COLO668 (cell line): ENCODE results near the gene SGK1.
"Not testable (repeated sequence)": the region's sequence is repeated elsewhere in the genome, so short reads cannot be mapped to it uniquely, and the experiment has no call there.

Experiments
- DNase-seq: peaks from one replicate; lab custom pipeline; 2025; ENCODE audit not compliant: unreplicated experiment; lab: John Stamatoyannopoulos, UW

The SGK1 gene

DNA sequence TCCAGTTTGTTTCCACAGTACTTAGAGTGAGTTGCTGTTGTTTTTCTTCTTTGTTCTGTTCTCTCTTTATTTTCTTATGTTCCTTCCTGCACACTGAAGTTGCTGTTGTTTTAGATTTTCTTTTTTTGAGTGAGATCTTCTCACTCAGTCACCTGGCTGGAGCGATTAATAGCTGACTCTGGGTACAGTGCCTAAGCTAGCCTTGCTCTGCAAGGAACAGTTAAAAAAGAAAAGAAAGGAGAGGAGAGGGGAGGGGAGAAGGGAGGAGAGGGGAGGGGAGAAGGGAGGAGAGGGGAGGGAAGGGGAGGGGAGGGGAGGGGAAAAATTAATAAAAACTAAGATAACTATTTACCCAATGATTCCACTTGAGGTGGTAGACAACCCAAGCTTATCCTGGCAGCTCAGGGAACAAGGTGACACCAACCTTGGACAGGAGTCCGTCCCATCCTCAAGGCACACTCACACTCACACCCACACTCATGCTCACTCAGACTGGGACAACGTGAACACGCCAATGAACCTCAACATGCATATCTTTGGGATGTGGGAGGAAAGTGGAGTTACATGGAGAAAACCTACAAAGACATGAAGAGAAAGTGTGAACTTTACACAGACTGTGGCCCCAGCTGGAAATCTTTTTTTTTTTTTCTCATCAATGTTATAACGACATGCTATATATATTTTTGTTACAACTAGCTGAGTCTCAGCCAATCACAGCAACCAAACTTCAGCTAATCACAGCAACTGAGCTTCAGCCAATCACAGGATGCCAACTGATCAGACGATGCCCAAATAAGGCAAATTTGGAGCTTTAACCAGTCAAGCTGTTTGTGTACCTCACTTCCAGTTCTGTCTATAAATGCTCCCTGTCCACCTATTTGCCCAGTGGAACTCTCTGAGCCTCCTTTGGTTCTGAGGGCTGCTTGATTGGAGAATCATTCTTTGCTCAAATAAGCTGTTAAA, 124.1 kb downstream of the SGK1 start:
- no peak for DNase-seq

DNA sequence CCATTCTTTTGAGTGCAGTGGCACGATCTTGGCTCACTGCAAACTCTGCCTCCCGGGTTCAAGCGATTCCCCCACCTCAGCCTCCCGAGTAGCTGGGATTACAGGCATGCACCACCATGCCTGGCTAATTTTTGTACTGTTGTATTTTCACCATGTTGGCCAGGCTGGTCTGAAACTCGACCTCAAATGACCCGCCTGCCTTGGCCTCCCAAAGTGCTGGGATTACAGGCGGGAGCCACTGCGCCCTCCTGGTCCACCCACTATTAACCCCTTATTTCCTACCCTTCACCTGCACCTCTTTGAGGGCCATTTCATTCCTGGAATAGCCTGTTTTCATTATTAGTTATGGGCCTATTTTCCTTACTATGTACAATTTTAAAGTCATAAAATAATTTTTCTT, 125.3 kb downstream of the SGK1 start:
- DNase-seq: not testable (repeated sequence)

DNA sequence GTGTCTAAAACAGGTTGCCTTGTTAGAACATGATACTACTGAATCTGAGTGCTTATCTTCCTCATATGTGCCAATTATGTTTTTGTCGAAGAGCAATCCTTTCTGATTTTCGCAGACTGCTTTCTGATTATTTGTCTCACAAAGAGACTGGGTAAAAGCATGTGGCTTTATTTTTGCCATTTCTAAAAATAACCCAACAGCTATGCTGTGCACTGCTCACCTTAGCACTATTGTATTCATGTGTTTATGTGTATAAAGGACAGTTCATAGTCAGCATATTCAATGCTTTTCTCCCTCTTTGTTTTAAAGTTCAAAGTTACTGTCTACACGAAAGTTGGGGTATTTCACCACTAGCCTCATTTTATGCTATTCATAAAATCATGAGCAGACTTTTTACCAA, 127.0 kb downstream of the SGK1 start:
- no peak for DNase-seq

DNA sequence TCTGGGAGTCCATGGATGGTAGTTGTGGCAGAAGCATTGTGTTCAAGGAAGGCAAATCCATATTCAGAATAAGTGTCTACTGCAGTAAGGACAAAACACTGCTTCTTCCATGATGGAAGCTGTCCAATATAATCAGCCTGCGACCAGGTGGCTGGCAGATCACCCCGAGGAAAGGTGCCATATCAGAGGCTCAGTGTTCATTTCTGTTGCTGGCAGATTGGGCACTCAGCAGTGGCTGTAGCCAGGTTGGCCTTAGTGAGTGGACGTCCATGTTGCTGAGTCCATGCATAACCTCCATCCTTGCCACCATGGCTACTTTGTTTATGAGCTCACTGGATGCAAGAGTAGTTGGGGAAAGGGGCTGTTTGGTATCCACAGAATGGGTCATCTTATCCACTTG, 130.2 kb downstream of the SGK1 start:
- DNase-seq: no peak

DNA sequence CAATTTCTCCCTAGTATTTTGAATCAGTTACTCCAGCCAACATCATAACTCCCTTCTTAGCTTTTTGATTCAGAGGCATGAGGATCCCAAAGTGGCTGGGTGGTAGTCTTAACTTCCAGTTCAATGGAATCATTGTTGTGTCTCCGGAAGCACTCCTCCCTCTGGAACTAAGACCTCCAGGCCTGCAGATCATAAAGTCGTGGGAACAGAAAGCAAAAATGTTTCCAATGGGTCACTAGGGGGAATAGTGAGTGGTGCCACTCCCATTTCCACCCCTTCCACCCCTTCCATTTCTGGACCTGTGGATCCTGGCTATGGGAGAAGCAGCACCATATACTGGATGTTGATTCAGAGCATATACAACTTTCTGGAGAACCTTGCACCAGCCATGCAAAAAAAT, 130.8 kb downstream of the SGK1 start:
- DNase-seq: no peak

DNA sequence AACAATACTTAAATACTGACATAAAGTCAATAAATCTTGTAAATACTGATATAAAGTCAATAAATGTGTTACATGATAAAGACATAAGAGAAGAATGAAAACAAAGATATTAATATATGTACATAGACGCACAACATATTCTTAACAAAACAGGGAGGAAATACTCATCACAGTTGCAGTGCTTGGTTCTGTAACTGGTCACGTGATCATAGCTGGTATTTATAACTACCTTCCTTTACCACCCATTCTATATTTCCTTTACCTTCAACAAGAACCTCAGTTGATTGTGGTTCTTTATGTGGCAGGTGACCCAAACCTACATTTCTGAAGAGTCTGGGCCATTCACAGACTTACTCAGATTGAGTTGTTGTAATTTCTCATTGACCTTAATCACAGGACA, 131.6 kb downstream of the SGK1 start:
- DNase-seq: no peak

DNA sequence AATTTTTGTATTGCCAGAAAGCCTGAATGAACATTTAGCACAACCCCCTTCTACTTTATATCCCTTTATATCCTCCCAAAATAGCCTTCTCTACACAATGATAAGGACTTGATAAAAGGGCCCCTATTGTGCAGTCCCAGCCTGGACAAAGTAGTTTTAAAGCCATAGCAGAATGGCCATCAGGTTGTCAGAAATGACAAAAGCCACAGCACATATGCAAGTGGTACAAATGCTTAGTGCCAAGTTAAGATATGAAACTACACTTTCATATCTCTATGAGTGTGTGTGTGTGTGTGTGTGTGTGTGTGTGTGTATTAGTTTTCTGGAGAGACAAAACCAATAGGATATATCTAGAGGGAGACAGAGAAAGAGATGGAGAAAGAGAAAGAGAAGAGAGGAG, 132.6 kb downstream of the SGK1 start:
- no peak for DNase-seq

DNA sequence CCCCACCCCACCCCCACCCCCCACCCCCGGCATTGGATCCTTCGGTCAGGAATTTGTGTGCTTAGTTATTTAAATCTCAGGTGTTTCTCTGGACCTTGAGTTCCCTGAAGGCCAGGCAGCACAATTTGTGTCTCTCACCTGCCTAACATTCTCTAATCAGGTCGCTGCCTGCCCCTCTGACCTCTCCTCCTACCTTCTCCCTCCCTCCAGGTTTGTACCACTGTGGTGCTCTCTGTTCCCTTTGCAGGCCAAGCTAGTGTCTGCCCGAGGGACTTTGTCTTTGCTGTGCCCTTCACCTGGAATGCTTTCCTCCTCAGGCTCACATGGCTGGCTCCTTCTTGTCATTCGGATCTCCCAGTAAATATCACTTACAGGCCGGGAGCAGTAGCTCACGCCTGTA, 134.1 kb downstream of the SGK1 start:
- no peak for DNase-seq

DNA sequence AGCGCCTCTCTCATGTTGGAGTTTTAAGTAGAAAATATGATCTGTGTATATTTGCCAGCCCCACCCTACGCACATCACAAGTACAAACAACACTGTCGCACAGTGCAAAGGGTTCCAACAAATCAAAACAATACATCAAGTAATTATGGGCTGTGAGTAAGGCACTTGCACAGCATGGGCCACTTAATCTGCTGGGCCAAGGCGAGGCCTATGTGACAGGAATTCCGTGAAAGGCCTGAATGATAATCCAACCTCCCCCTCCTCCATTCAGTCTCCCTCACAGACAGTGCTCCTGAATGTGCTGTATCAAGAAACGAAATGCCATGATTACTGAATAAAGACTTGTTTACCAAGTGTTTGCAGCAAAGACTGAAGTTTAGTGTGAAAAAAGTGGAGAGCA, 135.4 kb downstream of the SGK1 start:
- peak; percentile 6 for DNase-seq

DNA sequence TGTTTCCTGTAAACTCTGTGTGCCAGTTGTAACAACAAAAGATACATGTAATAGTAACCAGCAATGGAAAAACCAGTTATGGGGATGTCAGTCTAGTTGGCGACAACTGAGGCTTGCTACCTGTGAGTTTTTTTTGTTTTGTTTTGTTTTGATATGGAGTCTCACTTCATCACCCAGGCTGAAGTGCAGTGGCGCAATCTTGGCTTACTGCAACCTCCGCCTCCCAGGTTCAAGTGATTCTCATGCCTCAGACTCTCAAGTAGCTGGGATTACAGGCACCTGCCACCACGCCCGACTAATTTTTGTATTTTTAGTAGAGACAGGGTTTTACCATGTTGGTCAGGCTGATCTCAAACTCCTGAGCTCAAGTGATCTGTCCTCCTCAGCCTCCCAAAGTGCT, 136.2 kb downstream of the SGK1 start:
- not testable (repeated sequence) for DNase-seq

DNA sequence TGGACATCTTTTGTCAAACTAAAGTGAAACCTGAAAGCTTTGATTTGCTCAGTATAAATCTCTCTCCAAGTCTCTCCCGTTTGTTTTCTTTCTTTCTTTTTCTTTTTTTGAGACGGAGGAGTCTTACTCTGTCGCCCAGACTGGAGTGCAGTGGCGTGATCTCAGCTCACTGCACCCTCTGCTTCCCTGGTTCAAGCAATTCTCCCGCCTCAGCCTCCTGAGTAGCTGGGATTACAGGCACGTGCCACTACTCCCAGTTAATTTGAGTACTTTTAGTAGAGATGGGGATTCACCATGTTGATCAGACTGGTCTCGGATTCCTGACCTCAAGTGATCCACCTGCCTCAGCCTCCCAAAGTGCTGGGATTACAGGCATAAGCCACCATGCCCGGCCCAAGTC, 136.7 kb downstream of the SGK1 start:
- not testable (repeated sequence) for DNase-seq

DNA sequence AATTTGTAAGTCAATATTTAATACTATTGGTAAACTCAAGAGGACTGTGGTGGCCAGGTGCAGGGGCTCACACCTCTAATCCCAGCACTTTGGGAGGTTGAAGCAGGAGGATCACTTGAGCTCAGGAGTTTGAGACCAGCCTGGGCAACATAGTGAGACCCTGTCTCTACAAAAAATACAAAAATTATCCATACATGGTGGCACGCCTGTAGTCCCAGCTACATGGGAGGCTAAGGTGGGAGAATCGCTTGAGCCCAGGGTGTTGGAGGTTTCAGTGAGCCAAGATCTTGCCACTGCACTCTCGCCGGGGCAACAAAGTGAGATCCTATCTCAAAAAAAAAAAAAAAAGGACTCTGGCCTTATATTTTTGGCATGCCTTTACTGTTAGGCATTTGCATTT, 137.4 kb downstream of the SGK1 start:
- not testable (repeated sequence) for DNase-seq

DNA sequence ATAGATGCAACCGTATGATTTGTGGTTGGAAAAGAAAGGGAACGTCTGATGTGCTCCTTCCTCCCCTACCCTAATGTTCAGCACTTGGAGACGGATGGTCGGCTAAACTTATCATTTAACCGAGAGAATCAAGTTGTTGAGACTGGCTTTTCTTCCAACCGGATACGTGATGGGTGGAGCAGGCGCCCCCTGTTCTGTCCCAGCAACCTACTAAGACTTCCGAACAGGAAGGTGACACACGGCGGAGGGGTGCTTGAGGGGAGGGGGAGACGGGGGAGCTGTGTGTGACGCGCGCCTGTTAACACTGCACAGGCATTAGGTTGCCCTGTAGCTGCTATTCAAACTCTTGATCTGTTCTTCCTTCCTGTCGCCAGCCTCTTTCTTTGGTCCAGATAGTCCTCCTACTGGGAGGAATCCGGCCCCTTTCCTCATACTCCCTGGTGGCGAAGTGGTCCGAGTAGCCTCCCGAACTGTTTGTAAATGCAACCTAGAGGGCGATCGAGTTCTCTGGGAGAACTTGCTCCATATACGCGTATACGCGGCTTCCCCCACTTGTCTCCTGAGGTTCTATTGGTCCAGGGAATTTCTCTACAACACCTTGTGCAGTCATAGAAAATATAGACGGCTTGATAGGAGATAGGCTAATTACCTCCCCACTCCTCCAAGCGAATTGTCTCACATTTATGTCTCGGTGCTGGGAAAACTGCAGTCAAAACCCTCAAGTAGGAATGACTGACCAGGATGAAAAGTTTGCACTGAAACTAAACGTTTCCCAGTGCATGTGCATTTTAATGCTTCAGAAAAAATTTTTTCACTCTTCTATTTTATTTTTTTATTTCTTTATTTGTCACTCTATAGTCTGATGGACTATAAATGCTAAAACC, 139.5 kb downstream of the SGK1 start:
- peak; percentile 12 for DNase-seq

DNA sequence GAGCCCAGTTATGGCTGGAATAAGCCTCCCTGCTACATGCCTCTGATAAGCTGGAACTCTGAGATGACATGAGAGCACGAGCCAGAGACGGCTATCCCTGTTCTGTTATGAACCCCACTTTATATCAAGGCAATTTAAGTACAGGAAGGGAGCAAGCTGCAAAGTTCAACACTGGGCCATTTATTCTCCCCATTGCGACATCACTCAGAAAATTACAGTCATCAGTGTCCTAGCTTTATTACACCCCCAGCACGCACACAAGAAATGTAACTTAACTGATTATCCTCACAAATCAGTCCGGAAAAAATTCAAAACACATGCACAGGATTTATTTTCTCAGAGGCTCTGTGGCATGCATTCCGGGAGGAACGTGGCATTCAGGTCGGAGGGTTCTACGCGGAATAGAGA, 140.2 kb downstream of the SGK1 start:
- no peak for DNase-seq

DNA sequence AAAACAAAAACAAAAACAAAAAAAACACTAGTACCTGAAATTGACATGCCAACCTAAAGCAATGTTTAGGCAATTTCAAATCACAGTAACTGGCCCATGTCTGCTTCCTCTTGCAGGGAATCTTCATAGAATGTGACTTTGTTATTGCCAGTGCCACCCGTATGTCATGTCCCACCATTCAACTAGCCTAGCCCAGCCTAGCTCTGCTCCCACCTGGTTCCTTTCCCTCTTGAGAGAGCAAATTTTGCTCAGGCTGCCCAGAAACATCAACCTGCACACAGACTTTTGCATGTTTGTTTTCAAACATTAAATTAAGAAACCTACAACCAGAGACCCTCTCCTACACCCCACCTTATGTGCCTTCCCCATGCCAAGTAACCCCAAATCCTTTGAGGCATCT, 140.7 kb downstream of the SGK1 start:
- no peak for DNase-seq

DNA sequence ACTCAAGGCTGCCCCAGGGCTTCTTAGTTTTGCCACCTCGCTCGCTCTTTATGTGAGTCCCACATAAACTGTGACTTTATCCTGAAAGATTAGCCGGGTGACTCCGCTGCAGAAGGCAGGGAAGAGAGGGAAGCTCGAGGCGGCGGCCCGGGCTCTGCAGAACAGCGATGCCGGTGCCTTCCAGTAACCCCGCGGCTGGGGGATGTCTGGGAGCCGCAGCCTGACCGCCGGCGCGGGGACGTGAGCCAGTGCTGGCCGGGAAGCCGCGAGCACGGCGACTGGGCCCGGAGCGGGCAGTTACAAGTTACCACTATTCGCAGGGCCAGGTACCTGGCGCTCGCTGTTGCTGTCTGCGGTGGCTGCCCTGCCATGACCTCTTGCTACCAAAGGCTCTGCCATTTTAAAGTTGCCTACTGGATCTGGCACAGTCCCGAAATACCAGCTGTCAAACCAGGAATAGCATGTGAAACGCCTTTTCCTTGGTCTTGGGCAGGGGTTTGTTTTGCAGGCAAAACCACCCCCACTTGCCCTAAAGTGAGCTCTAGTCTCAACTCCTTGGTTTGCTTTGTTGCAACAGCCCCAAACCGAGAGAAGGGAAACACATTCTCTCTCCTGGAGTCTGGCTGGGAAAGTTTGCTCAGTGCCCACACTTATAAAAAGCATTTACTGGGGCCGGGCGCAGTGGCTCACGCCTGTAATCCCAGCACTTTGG, 141.5 kb downstream of the SGK1 start:
- peak; percentile 7 for DNase-seq

DNA sequence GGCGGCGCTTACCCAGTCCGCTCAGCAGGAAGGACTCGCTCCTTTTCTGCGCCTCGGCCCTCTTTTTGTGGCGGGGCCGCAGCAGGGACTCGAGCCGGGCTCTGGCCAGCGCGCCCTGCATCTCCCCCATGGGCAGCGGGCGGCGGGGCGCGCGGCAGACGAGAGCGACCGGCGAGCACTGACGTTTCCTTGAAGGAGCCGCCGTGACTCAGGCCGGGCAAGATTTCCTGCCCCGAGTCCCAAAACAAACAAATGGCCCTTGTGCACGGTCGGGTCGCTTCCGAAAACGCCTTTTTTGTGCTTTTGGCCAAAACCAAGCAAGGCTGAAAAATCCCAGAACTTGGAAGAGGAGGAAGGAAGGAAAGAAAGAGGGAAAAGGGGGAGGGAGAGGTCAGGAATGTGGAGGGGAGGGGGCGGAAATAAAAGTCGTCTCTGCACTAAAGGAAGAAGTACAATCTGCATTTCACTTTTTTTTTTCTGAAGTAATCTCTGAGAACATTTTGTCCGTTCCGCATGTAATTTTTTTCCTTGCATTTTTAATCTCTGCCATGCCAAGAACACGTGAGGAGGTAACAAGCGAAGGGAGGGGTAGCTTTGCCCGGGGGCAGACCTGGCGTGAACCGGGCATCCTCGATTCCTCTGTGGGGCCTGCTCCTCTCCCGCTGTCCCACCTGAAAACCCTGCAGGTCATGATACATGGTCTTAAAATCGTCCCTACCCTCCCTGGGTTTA, 142.2 kb downstream of the SGK1 start:
- DNase-seq: peak; percentile 70

DNA sequence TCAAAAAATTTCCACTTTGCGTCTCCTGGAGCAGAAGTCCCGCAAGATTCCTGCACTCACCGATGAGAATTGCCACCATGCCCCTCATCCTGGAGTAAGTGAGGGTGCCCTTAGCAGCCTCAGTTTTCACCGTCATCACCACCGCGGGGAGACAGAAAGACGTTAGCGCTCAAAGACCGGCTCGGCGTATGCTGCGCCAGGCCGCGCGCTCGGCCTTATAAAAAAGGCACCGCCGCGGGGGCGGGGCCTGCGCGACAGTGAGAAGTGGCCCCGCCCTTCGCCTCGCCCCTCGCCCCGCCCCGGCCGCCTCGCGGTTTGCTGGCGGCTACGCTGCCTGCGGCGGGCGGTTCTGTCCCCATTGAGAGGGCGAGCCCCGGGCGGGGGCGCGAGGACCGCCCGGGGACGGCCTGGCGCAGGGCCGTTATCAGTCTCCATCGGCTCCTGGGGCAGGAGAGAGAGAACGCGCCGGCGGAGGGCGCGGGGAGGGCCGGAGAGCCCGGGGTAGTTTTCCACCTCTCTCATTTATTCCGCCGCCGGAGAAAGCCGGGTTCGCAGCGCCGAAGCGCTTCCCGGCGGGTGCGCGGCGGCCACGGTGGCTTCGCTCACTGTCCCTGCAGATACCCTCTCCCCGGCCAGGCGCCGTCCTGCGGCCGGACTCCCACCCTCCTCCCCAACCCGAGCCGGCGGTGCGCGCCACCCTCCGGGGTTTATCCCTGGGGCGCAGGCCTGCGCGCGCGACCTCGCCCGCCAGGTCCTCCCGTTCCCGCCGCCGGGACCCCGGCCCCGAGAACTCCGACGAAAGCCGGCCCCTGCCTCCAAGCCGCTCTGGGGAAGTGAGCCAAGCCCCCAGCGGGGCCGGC, 143.0 kb downstream of the SGK1 start:
- DNase-seq: peak; percentile 91

DNA sequence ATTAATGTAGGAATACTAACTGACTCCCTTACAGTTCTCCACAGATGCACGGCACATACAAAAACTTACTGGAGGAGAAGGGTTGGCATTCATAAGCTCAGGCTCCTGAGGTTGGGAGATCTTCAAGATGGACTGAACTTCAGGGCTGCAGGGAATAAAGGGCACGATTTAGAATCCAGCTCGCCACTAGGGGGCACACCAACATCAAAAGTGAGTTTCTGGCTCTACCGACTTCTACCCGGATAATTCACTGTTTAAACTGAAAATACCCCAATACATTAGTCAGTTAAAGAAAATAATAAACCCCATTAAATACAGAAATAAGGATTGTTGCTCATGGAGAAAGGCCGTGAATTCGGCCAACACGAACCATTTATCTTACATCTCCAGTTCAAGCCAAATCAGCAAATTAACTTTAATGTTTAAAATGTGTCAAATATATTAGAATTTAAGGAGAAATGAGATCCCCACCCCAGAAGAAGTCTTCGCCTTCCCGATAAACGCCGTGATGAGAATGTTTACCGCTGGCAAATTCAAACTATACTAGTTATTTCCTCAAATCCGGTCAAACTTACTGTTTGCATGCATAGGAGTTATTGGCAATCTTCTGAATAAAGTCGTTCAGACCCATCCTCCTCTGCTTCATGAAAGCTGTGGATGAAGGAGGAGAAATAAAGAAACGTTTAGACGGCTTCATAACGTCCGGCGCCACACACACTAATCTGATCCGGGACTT, 143.8 kb downstream of the SGK1 start:
- DNase-seq: peak; percentile 77
